Measurements from ENCODE around the gene KCNE3.
A peak's percentile ranks its signal among the peaks of the same experiment; 100 is the strongest.

Gene KCNE3

GRCh38 chr11:74463216-74463615 lies 4.1 kb downstream of the KCNE3 start:
- Histone ChIP-seq H3K27ac (no peak overlapping the region), H3K27me3 (ENCODE audit: insufficient read depth, low read depth, severe bottlenecking) (no peaks in the 10 kb centered on the region), H3K9me3 (ENCODE audit: severe bottlenecking) (no peaks in the 10 kb centered on the region), H3K4me3 (ENCODE audit: low read depth, low read length) (no peak overlapping the region), H3K36me3 (no peaks in the 10 kb centered on the region)
- DNase-seq, result no peak
- no peak for TF ChIP-seq CTCF (IDR thresholded peaks at IDR 0.05; ENCODE audit: low read depth, low read length)

- no peaks in the 10 kb centered on the region for H3K36me3 ChIP-seq
- TF ChIP-seq CTCF (IDR thresholded peaks at IDR 0.05; ENCODE audit: low read depth, low read length), result no peak
- no peaks in the 10 kb centered on the region for H3K9me3 ChIP-seq (ENCODE audit: severe bottlenecking)
- no peak overlapping the region for H3K4me3 ChIP-seq (ENCODE audit: low read depth, low read length)
- H3K27ac ChIP-seq, result no peak overlapping the region
- H3K27me3 ChIP-seq (ENCODE audit: insufficient read depth, low read depth, severe bottlenecking), result no peaks in the 10 kb centered on the region
- no peak for DNase-seq
Observed at GRCh38 chr11:74462631-74463030, 4.7 kb downstream of the KCNE3 start.

- TF ChIP-seq CTCF (IDR thresholded peaks at IDR 0.05; ENCODE audit: low read depth, low read length), result no peak
- peak; percentile 26 for DNase-seq
- Histone ChIP-seq H3K27me3 (ENCODE audit: insufficient read depth, low read depth, severe bottlenecking) (no peaks in the 10 kb centered on the region), H3K9me3 (ENCODE audit: severe bottlenecking) (no peaks in the 10 kb centered on the region), H3K36me3 (no peaks in the 10 kb centered on the region), H3K27ac (no peak overlapping the region), H3K4me3 (ENCODE audit: low read depth, low read length) (no peak overlapping the region)
Observed at GRCh38 chr11:74462009-74462408, 5.3 kb downstream of the KCNE3 start.

GRCh38 chr11:74460481-74461154 lies 6.7 kb downstream of the KCNE3 start:
- no peaks in the 10 kb centered on the region for H3K9me3 ChIP-seq (ENCODE audit: severe bottlenecking)
- H3K27ac ChIP-seq, result no peak overlapping the region
- H3K36me3 ChIP-seq, result no peaks in the 10 kb centered on the region
- DNase-seq, result no peak
- H3K4me3 ChIP-seq (ENCODE audit: low read depth, low read length), result no peak overlapping the region
- TF ChIP-seq CTCF (IDR thresholded peaks at IDR 0.05; ENCODE audit: low read depth, low read length), result no peak
- H3K27me3 ChIP-seq (ENCODE audit: insufficient read depth, low read depth, severe bottlenecking), result no peaks in the 10 kb centered on the region

- H3K27me3 ChIP-seq (ENCODE audit: insufficient read depth, low read depth, severe bottlenecking), result no peaks in the 10 kb centered on the region
- DNase-seq, result no peak
- no peaks in the 10 kb centered on the region for H3K9me3 ChIP-seq (ENCODE audit: severe bottlenecking)
- H3K4me3 ChIP-seq (ENCODE audit: low read depth, low read length), result no peak overlapping the region
- no peak overlapping the region for H3K27ac ChIP-seq
- no peaks in the 10 kb centered on the region for H3K36me3 ChIP-seq
- TF ChIP-seq CTCF (IDR thresholded peaks at IDR 0.05; ENCODE audit: low read depth, low read length), result no peak
Observed at GRCh38 chr11:74460065-74460464, 7.3 kb downstream of the KCNE3 start.

GRCh38 chr11:74459584-74459983 lies 7.8 kb downstream of the KCNE3 start:
- DNase-seq, result no peak
- Histone ChIP-seq H3K36me3 (no peaks in the 10 kb centered on the region), H3K9me3 (ENCODE audit: severe bottlenecking) (no peaks in the 10 kb centered on the region), H3K4me3 (ENCODE audit: low read depth, low read length) (no peak overlapping the region), H3K27ac (no peak overlapping the region), H3K27me3 (ENCODE audit: insufficient read depth, low read depth, severe bottlenecking) (no peaks in the 10 kb centered on the region)
- no peak for TF ChIP-seq CTCF (IDR thresholded peaks at IDR 0.05; ENCODE audit: low read depth, low read length)

Measured in WERI-Rb-1 (cell line).